Skeletal muscle satellite cell (primary cell): ENCODE data around the gene SLC44A2. TPM values are rescaled to one million over a fixed set of nuclear protein-coding genes. Genes with fewer than 3 reads are reported as not detected.

ENCODE experiments used
- H3K27me3 ChIP-seq: 2 replicates; pipeline ENCODE4 v1.7.0; 2013; ENCODE audit warnings: low read length; ENCODE audit not compliant: control insufficient read depth, insufficient read depth
- H3K36me3 ChIP-seq: 2 replicates; pipeline ENCODE4 v1.7.0; 2013; ENCODE audit warnings: mild to moderate bottlenecking, control low read depth, low read length; ENCODE audit not compliant: insufficient read depth
- H3K4me1 ChIP-seq: 2 replicates; pipeline ENCODE4 v1.7.0; 2013; ENCODE audit warnings: low read length; ENCODE audit not compliant: control insufficient read depth, insufficient read depth
- H3K4me2 ChIP-seq: 2 replicates; pipeline ENCODE4 v1.7.0; 2013; ENCODE audit warnings: mild to moderate bottlenecking, low read length
- H3K4me3 ChIP-seq: 2 replicates; pipeline ENCODE4 v1.7.0; 2013; ENCODE audit warnings: low read length
- H3K9ac ChIP-seq: 2 replicates; pipeline ENCODE4 v1.7.0; 2013; ENCODE audit warnings: mild to moderate bottlenecking, low read depth, low read length, moderate library complexity
- H3K9me3 ChIP-seq: replicated peaks from 2 replicates; pipeline ENCODE4 v1.7.0; 2013; ENCODE audit warnings: mild to moderate bottlenecking, control low read depth, low read length
- total RNA-seq: library from RNA; depleted of rRNA; stranded (reverse); fragments of >200 nt; gene quantifications from 2 replicates; pipeline ENCODE4 v1.2.3, GENCODE V29; 2012; rRNA removed

SLC44A2 gene
- 10.1 and 19.0 TPM in 2 replicates for total RNA-seq

DNA sequence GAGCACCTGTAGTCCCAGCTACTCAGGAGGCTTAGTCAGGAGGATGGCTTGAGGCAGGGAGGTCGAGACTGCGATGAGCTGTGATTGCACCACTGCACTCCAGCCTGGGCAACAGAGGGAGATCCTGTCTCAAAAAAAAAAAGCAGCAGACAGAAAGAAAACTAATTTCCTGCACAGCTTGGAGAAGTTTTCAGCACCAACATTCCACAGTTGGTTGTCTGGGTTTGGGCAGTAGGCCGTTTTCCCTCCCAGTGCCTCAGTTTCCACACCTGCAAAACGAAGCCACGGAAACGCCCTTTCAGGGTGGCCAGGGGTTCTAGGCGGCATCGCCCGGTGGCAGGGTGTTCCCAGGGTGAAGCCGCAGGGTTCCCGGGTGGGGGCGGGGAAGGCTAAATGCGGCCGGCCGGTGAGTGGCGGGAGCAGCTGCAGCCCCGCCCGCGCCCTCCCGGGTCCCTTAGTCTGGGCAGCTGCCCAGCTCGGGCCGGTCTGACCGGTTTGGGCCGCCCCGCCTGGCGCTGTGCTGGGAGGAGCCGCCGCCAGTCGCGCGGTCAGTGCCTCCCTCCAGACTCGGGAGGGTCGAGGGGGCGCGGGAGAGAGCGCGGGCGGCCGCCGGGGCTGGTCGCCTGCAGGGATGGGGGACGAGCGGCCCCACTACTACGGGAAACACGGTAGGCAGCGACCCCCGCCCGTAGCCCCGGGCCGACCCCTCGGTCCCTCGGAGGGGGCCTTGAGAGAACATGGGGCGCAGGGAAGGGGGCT lies at the start of gene SLC44A2:
Gene SLC44A2, plus strand, starts transcription at position 551 of the 759 bp plus-strand sequence. Its CDS starts 81 bp downstream, at position 632.
- Histone ChIP-seq H3K4me2 (peak within 1 kb of the TSS; percentile 87), H3K27me3 (no peaks in the 10 kb centered on the region), H3K9ac (peak within 1 kb of the TSS; percentile 95), H3K9me3 (no peaks in the 10 kb centered on the region), H3K4me1 (peaks cover 13% of the 10 kb centered on the region), H3K36me3 (peaks cover 15% of the 10 kb centered on the region), H3K4me3 (peak within 1 kb of the TSS; percentile 78)

DNA sequence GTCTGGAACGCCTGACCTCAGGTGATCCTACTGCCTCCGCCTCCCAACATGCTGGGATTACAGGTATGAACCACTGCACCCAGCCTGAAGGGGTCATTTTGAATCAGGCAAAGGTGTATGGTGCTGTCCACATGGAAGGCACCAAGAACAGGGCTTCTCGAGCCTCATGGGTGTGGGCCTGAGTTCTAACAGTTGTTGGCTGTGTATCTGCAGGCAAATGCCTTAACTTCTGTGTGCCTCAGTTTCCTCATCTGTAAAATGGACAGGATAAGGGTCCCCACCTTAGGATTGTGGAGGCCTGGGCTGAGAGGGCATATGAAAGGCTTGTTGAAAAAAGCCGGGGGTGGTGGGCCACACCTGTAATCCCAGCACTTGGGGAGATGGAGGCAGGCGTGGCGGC lies 47.4 kb upstream of the SLC44A2 start:
- Histone ChIP-seq H3K9ac (no peak overlapping the region), H3K9me3 (no peaks in the 10 kb centered on the region), H3K4me2 (no peak overlapping the region), H3K4me3 (no peak overlapping the region), H3K4me1 (peaks cover 11% of the 10 kb centered on the region), H3K27me3 (no peaks in the 10 kb centered on the region), H3K36me3 (no peaks in the 10 kb centered on the region)

DNA sequence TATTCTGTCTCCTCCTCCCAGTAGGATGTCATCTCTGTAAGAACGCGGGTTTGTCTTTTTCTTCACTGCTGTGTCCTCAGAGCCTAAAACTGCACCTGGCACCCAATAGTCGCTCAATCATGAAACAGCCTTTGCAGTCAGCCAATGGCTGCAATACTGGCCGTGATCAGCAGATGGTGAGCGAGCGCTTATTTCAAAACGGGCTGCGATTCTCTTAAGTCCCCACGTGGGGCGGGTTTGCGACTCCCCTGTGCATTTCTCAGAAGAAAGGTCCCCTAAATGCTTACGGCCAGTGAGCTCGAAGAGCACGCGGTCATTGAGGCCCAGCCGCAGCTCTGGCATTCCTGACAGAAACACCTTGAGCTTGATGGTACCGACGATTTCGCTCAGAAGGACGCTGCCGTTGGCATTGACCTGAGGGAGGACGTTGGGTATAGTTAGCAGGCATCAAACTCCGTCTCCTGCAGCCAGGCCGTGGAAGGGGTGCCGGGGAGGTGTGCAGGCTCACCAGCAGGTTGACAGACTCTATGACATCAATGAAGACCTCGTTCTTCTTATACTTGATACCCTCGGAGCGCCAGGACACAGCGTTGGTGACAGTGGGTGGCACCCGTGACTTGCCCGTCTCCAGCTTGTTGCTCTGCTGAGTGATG lies 44.2 kb upstream of the SLC44A2 start:
- H3K9me3 ChIP-seq: no peaks in the 10 kb centered on the region
- H3K4me1 ChIP-seq: peaks cover 11% of the 10 kb centered on the region
- no peaks in the 10 kb centered on the region for H3K36me3 ChIP-seq
- H3K27me3 ChIP-seq: peaks cover 10% of the 10 kb centered on the region
- H3K4me3 ChIP-seq: peak overlapping the region; percentile 57
- H3K4me2 ChIP-seq: peak overlapping the region; percentile 75
- H3K9ac ChIP-seq: no peak overlapping the region

DNA sequence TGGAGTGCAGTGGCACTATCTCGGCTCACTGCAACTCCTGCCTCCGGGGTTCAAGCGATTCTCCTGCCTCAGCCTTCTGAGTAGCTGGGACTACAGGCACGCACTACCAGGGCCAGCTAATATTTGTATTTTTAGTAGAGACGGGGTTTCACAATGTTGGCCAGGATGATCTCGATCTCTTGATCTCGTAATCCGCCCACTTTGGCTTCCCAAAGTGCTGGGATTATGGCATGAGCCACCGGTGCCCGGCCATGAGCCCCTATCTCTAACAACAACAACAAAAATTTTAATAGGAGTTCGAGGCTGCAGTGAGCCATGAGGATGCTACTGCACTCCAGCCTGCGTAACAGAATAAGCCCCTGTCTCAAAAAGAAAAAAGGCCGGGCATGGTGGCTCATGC lies 43.3 kb upstream of the SLC44A2 start:
- no peak overlapping the region for H3K9ac ChIP-seq
- H3K27me3 ChIP-seq: peaks cover 18% of the 10 kb centered on the region
- no peaks in the 10 kb centered on the region for H3K36me3 ChIP-seq
- H3K9me3 ChIP-seq: no peaks in the 10 kb centered on the region
- peaks cover 7% of the 10 kb centered on the region for H3K4me1 ChIP-seq
- H3K4me2 ChIP-seq: no peak overlapping the region
- no peak overlapping the region for H3K4me3 ChIP-seq

DNA sequence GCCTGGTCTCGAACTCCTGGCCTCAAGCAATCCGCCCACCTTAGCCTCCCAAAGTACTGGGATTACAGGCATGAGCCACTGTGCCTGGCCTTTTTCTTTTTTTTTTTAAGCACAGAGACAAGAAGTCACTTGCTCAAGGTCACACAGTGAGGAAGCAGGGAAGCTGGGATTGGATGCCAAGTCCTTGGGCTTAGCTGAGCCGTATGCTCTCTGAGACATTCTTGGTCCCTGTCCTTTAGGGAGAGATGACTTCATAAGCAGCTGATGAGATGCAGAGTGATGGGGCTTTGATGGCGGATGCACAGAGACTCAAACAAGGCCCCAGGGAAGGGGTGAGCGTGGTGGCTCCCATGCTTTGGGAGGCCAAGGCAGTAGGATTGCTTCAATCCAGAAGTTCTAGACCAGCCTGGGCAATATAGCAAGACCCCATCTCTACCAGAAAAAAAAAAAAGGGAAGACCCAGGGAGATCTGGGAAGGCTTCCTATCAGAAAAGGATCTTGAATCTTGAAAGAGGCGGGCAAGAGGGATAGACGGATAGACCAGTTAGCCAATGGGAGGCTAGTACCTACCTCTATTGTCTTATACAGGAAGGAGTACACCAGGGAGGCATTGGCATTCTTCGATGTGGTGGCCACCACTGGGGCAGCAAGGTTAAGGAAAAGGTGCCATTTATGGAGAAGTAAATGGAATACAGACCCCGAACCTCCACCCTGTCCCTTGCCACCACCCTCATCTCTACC lies 42.1 kb upstream of the SLC44A2 start:
- no peaks in the 10 kb centered on the region for H3K36me3 ChIP-seq
- H3K27me3 ChIP-seq: peaks cover 27% of the 10 kb centered on the region
- H3K4me1 ChIP-seq: peaks cover 3% of the 10 kb centered on the region
- no peaks in the 10 kb centered on the region for H3K9me3 ChIP-seq
- no peak overlapping the region for H3K4me3 ChIP-seq
- no peak overlapping the region for H3K4me2 ChIP-seq
- no peak overlapping the region for H3K9ac ChIP-seq

DNA sequence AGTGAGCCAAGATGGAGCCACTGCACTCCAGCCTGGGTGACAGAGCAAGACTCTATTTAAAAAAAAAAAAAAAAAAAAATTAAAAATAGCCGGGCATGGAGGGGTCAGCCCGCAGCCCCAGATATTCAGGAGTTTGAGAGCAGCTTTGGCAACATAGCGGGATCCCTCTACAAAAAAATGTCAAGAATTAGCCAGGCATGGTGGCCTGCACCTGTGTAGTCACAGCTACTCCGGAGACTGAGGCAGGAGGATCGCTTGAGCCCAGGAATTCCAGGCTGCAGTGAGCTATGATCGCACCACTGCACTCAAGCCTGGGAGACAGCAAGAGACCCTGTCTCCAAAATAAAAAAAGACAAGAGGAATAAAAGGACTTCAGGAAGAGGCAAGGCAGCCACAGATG lies 39.0 kb upstream of the SLC44A2 start:
- H3K4me2 ChIP-seq: no peak overlapping the region
- H3K4me3 ChIP-seq: no peak overlapping the region
- peaks cover 29% of the 10 kb centered on the region for H3K27me3 ChIP-seq
- H3K9ac ChIP-seq: no peak overlapping the region
- H3K4me1 ChIP-seq: no peaks in the 10 kb centered on the region
- no peaks in the 10 kb centered on the region for H3K36me3 ChIP-seq
- no peaks in the 10 kb centered on the region for H3K9me3 ChIP-seq

DNA sequence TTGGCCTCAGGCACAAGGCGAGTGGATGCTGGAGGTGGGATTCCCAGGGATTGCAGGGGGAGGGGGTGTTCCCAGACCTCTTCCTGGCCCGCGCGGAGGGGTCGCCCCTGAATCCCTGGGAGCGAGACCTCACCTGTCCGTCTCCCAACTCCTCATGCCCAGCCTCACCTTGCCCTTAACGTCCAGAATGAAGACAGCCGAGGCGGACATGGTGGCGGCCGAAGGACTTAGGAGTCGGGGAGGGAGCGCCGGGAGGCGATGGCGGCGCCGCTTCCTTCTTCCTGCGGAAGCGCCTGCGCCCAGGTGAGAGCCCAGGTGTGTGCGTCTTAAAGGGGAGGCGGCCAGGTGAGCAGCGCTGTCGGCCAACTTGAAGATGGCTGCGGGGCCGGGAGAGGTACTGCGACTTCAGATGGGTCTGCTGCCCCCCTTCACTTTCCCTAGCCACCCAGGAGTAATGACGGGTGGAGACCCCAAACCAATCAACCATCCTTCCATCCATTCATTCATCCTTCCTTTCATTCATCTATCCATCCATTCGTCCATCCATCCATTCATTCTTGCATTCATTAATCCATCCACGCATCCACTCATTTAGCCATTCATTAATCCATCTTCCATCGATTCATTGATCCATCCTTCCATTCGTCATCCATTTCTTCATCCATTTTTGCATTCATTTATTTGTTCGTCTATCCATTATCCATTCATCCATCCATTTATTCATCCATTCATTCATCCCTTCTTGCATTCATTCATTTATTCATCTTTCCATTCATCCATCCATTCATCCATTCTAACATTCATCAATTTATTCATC lies 38.1 kb upstream of the SLC44A2 start, which contains the start of gene AP1M2:
Gene AP1M2, minus strand, starts transcription at position 291 of the 817 bp plus-strand sequence. Its CDS starts 81 bp downstream, at position 210.
- no peak within 1 kb of the TSS for H3K4me2 ChIP-seq
- H3K9ac ChIP-seq: no peak within 1 kb of the TSS
- H3K4me3 ChIP-seq: no peak within 1 kb of the TSS
- H3K4me1 ChIP-seq: no peaks in the 10 kb centered on the region
- peaks cover 29% of the 10 kb centered on the region for H3K27me3 ChIP-seq
- H3K36me3 ChIP-seq: no peaks in the 10 kb centered on the region
- no peaks in the 10 kb centered on the region for H3K9me3 ChIP-seq

DNA sequence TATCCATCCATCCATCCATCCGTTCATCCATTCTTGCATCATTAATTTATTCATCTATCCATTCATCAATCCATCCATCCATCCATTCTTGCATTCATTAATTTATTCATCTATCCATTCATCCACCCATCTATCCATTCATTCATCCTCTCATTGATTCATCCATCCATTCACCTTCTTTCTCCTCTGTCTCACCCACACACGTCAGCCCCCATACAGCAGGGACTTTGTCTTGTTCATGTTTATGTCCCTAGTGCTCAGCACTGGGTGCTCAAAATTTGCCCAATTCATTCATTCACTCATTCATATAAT lies 37.6 kb upstream of the SLC44A2 start:
- H3K4me2 ChIP-seq: no peak overlapping the region
- H3K9me3 ChIP-seq: no peaks in the 10 kb centered on the region
- peaks cover 29% of the 10 kb centered on the region for H3K27me3 ChIP-seq
- no peaks in the 10 kb centered on the region for H3K36me3 ChIP-seq
- no peaks in the 10 kb centered on the region for H3K4me1 ChIP-seq
- H3K4me3 ChIP-seq: no peak overlapping the region
- no peak overlapping the region for H3K9ac ChIP-seq

DNA sequence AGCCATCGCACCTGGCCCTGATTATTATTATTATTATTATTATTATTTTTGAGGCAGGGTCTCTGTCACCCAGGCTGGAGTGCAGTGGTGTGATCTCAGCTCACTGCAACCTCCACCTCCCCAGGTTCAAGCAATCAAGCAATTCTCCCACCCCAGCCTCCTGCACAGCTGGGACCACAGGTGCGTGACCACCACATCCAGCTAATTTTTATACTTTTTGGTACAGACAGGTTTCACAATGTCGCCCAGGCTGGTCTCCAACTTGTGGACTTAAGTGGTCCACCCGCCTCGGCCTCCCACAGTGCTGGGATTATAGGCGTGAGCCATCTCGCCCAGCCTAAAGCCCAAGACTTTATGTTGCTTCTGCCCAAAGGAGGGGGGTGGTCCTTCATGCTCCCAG lies 32.2 kb upstream of the SLC44A2 start:
- no peaks in the 10 kb centered on the region for H3K36me3 ChIP-seq
- H3K27me3 ChIP-seq: peaks cover 5% of the 10 kb centered on the region
- no peak overlapping the region for H3K9ac ChIP-seq
- no peaks in the 10 kb centered on the region for H3K4me1 ChIP-seq
- no peak overlapping the region for H3K4me2 ChIP-seq
- no peak overlapping the region for H3K4me3 ChIP-seq
- no peaks in the 10 kb centered on the region for H3K9me3 ChIP-seq

DNA sequence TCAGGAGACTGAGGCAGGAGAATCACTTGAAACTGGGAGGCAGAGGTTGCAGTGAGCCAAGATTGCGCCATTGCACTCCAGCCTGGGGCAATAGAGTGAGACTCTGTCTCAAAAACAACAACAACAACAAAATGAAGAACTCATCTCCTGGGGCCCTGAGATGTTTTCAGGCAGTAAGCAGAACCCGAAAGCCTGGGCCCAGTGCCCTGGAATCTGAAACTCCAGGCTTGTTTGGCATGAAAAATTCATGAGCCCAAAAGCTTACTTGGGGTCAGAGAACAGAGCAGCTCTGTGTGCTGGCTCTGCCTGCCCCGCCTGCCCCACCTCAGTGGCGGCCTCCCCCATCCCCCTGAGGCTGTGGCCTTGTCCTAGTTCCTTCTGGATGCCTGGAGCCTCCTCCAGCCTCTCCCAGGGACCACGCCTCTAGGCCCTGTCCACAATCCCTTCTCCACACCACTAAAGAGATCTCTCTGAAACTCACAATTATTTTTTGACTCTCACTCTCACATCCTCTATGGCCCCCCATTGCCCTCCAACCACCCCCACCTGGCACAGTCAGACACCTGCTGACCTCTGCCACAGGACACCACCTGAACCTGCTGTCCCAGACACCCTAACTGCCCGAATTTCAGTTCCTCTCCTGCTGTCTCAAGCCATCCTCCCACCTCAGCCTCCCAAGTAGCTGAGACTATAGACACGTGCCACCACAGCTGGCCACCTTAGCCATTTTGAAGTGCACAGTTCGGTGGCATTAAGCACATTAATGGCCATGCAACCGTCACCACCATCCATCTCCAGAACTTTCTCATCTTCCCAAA lies 31.3 kb upstream of the SLC44A2 start:
- no peaks in the 10 kb centered on the region for H3K4me1 ChIP-seq
- H3K27me3 ChIP-seq: peaks cover 9% of the 10 kb centered on the region
- H3K9me3 ChIP-seq: no peaks in the 10 kb centered on the region
- H3K9ac ChIP-seq: no peak overlapping the region
- no peaks in the 10 kb centered on the region for H3K36me3 ChIP-seq
- no peak overlapping the region for H3K4me3 ChIP-seq
- H3K4me2 ChIP-seq: no peak overlapping the region
